ENCODE data around the gene ABCD3.

DNA sequence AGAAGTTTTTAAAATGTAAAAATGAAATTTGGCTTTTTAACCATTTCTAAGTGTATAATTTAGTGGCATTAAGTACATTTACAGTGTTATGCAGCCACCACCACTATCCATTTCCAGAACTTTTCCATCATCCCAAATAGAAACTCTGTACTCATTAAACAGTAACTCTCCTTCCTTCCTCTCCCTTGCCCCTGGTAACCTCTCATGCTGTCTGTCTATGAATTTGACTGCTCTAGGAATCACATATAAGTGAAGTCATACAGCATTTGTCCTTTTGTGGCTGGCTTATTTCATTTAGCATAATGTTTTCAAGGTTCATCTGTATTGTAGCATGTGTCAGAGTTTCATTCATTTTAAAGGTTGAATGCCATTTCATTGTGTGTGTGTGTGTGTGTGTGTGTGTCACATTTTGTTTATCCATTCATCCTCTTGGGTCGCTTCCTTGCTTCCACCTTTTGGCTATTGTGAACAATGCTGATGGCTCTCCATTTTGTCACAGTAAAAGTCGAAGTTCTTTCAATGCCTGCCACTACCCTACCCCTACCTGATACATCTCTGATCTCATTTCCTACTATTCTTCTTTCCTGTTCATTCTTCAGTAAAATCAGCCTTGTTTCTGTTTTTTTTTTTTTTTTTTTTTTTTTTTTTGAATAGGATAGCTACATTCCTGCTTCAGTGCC lies 78.0 kb downstream of the ABCD3 start:
- TF ChIP-seq, protein P1, sequence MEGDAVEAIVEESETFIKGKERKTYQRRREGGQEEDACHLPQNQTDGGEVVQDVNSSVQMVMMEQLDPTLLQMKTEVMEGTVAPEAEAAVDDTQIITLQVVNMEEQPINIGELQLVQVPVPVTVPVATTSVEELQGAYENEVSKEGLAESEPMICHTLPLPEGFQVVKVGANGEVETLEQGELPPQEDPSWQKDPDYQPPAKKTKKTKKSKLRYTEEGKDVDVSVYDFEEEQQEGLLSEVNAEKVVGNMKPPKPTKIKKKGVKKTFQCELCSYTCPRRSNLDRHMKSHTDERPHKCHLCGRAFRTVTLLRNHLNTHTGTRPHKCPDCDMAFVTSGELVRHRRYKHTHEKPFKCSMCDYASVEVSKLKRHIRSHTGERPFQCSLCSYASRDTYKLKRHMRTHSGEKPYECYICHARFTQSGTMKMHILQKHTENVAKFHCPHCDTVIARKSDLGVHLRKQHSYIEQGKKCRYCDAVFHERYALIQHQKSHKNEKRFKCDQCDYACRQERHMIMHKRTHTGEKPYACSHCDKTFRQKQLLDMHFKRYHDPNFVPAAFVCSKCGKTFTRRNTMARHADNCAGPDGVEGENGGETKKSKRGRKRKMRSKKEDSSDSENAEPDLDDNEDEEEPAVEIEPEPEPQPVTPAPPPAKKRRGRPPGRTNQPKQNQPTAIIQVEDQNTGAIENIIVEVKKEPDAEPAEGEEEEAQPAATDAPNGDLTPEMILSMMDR (conservative IDR thresholded peaks at IDR 0.05; ENCODE audit: low read length): no peak
- TF ChIP-seq EZH2phosphoT487 (IDR thresholded peaks at IDR 0.05; ENCODE audit: borderline replicate concordance): no peak
